GM18502 (cell line): ENCODE results near the gene SLC7A5.
"Not testable (repeated sequence)": the region's sequence is repeated elsewhere in the genome, so short reads cannot be mapped to it uniquely, and the experiment has no call there.

ENCODE experiments used
- ATAC-seq: cut with Tn5 transposase; IDR thresholded peaks from one replicate; pipeline ENCODE4 v1.9.1; 2021; ENCODE audit warnings: mild to moderate bottlenecking; ENCODE audit not compliant: unreplicated experiment, poor library complexity

Gene SLC7A5

GRCh38 chr16:87806641-87807546, 62.4 kb downstream of the SLC7A5 start:
- no peak for ATAC-seq

DNA sequence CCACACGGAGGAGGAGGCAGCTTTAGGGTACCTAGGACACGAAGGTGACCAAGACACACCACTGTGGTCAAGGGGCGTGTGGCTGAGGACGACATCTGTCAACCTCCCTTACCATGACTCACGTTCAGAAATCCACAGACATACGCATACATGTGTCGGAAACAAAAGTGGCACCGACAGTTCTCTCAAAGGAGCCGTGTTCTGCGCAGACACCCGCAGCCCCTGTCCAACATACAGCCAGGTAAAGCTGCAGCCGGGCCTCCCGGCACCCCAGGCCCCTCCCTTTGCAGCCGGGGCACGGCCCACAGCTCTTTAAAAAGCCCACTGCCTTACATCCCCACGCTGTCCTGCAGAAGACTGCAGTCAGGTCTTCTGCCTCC, 63.1 kb downstream of the SLC7A5 start:
- no peak for ATAC-seq

DNA sequence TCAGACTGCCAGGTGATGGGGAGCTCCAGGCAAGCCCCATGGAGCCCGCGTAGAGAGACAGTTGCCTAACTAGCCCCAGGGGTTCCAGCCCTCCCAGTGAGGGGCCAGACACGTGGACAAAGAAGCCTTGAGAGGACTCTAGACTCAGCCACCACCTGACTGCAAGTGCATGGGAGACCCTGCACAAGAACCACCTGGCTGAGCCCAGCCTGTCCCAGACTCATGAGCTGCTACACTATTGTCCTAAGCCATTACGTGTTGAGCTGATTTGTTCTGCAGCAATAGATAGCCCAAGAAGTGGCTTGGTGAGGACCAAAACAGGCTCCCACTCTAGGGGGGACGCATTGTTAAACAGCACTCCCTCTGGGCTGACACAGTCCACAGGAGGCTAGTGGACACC, 65.9 kb downstream of the SLC7A5 start:
- no peak for ATAC-seq

- no peak for ATAC-seq
Observed at GRCh38 chr16:87802670-87803069, 66.6 kb downstream of the SLC7A5 start.

DNA sequence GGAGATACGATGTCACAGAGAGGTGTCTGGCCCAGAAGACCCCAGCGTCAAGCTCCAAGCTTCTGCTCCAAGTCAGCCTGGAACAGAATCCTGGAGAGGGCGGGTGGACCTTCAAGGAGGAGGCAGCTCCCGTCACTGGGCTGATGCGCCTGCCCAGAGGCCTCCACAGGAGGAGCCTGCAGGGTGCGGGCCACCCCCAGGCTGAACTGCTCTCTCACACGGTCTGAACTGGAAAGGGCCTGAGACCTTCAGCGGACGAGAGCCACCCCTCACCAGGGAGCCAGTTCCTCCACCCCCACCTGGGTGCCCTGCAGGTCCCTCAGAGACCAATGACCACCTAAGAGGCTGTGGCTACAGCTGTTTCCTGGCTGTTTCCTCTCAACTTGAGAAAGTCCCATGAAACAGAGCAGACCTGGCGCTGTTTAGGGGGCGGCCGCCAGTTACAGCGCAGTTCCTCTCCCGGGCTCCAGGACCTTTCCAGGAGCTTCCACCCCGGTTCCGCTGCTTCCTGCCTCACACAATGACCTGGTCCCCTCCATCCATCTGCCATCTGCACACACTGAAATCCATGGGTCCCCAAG, 67.5 kb downstream of the SLC7A5 start:
- ATAC-seq: no peak

DNA sequence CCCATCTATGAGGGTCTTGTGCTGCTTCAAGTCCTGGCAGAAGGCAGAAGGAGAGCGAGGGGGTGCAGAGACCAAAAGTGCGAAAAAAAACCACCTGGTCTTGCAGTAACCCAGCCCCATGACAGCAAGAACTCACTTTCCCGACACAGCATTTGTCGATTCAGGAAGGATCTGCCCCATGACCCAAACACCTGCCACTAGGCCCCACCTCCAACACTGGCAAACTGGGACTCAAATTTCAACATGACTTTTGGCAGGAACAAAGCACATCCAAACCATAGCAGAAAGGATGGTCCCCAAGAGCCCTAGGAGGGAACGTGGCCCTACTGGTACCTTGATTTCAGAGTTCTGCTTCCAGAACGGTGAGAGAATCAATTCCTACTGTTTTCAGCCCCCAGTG, 68.8 kb downstream of the SLC7A5 start:
- ATAC-seq: no peak

- ATAC-seq: no peak
Observed at GRCh38 chr16:87795336-87795735, 74.0 kb downstream of the SLC7A5 start.

DNA sequence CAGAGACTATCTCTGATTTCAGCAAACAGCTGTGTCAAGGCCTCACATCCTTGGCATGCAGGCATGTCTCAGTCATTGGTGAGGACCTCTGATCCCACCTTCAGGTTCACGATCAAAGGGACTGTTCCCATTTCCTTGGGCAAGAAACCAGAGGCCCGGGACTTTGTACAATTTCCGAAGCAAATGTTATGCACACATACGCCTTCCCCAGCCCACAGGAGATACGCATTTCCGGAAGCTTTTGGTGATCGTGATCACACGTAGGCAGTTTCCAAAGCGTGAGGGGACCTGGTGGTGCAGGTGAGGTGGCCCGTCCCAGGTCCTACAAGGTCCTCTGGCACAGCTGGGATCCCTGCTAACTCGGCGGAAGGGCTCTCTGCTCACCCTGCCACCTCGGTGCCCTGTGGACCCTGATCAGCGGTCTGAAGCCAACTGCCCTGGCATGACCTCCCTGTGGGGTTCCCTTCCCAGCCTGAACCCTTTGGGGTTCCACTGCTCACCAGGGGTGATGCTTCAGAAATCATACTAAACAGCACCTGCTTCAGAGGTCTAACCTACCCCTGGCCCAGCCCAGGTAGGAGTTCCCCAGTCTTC, 74.7 kb downstream of the SLC7A5 start:
- ATAC-seq: no peak

DNA sequence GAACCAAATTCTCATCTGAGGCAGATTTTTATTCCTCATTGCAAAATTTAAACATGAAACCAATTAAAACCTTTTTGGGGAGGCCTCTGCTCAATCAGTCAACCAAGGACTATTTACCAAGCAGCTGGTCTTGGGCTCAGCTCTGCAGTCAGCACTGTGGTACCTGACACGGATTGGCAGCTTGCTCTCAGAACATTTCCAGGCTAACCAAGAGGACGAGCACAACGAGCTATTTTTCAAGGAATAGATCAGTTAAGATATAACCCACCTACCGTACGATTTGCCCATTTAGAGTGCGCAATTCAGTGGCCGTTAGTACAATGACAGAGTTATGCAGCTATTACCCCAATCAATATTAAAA, 77.1 kb downstream of the SLC7A5 start:
- no peak for ATAC-seq

GRCh38 chr16:87791295-87792204, 77.8 kb downstream of the SLC7A5 start:
- no peak for ATAC-seq

GRCh38 chr16:87790292-87791100, 78.8 kb downstream of the SLC7A5 start:
- no peak for ATAC-seq

DNA sequence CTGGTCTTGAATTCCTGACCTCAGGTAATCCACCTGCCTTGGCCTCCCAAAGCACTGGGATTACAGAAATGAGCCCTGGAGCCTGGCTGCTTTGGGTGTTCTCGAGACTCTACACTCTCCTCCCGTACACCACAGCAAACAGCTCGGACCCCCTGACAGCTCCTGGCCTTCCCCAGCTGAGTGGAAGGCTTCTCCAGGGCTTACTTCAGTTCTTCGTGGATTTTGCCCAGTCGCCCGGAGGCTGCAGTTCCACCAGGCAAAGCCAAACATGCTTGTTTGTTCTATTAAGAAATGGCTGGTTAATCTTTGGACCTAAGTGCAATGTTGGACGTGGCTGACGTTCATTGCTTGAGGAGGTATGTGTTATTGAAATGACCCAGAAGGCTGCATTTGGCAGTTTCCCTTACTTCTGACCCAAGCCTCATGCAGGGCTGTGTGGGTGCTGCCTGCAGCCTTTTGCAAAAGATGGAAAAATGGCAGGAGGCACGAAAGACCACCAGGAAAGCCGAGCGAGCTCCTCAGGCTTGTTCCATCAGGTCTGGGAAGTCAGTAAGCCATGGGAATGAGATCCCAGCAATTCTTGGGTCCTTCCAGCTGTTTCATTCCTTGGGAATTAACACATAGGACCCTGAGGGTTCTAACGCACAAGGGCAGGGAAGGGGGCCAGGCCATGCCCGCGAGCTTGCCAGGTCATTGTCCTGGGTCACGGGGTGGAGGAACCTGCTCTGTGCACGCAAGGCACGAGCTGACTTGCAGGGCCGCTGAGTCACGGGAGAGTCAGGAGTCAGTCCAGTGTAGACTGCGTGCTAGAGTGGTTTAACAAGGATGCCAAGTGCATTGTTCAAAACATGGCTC, 79.6 kb downstream of the SLC7A5 start:
- no peak for ATAC-seq

GRCh38 chr16:87788730-87789436, 80.4 kb downstream of the SLC7A5 start:
- ATAC-seq: not testable (repeated sequence)

DNA sequence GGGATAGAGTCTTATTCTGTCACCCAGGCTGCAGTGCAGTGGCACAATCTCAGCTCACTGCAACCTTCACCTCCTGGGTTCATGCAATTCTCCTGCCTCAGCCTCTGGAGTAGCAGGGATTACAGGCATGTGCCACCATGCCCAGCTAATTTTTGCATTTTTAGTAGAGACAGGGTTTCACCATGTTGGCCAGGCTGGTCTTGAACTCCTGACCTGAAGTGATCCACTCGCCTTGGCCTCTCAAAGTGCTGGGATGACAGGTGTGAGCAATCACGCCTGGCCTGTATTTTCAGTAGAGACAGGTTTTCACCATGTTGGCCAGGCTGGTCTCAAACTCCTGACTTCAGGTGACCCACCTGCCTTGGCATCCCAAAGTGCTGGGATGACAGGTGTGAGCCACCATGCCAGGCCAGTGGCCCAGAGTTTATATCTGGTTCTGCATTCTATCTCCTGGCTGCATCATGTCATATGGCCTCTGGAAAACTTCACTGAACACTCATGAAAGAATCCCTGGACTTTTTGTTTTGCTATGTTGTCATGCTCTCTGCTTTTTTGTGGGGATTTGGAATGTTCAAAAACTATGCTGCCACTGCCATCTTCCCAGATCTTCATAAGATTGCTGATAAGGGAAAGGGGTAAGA, 81.7 kb downstream of the SLC7A5 start:
- not testable (repeated sequence) for ATAC-seq

DNA sequence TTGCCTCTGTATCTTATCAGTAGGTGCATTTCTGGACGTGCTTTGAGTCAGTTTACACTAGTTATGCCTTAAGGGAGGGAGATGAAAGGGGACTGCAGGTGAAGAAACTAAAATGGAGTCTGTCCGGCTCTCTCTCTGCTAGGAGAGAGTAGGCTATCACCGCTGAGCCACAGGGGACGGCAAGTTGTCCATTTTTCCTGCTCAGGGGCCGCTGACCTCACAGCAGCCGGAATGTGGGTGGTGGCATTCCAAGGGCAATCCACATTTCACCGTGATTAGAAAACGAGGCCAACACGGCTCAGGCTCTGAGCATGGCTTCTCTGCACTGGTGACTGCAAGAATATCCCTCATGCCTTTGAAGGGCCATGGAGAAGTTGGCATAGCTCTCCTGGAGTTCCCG, 84.5 kb downstream of the SLC7A5 start:
- no peak for ATAC-seq

GRCh38 chr16:87782033-87782432, 87.3 kb downstream of the SLC7A5 start:
- ATAC-seq: no peak

DNA sequence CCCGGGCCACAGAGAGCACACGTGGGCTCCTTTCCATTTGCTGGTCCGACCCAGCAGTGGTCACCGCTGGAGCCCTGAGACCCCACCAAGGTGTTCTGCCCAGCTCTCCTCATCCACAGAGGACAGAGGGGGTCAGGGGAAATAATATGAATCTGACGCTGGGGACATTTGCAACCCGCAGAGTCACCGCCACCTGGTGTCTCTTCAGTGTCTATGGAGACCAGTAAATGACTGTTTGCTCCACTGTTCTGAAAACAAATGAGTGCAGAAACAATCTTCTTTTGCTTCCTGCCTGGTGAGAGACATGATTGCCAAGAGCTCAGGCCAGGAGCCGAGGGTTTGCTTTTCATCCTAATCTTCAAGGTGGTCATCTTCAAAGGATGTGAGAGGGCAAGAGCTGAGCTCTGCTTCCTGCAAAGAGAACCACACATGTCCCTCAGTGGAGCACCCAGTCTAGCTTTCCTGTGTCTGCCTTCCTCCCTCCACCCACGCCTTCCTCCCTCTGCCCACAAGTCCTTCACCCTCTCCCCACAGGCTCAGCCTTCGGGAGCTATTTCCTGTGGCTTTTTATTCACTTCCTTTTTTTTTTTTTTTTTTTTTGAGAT, 88.8 kb downstream of the SLC7A5 start:
- peak; percentile 41 for ATAC-seq
